Panc1 (cell line): ENCODE data around the gene ARHGEF17. TPM values are rescaled to one million over a fixed set of nuclear protein-coding genes. Genes with fewer than 3 reads are reported as not detected.

Experiments
- ATAC-seq: fragments of 200-7000 bp; cut with Tn5 transposase; 2 replicates; pipeline ENCODE4 v1.9.1; 2020; ENCODE audit warnings: mild to moderate bottlenecking, moderate library complexity
- BruUV-seq: library from RNA; stranded (reverse); fragments of 400-500 nt; replicated peaks from 2 replicates; lab custom pipeline; 2021; lab: Mats Ljungman, UMichigan
- CTCF ChIA-PET: fragments of 300-600 bp; sonication (Branson Sonifier 250); formaldehyde crosslinking; loops from one replicate; lab custom pipeline; 2022; ENCODE audit warnings: antibody characterized with exemption; lab: Charles Lee
- POLR2A ChIA-PET: fragments of 300-600 bp; sonication (Branson Sonifier 250); formaldehyde crosslinking; loops from one replicate; lab custom pipeline; 2022; ENCODE audit warnings: antibody characterized with exemption; lab: Charles Lee
- DNase-seq: peaks from one replicate; pipeline ENCODE4 v3.0.0-alpha.2; 2010; ENCODE audit warnings: low read depth, low spot score
- H3K27ac ChIP-seq: 2 replicates; pipeline ENCODE4 v1.5.1; 2011; ENCODE audit warnings: mild to moderate bottlenecking, low read length, inconsistent platforms
- H3K27me3 ChIP-seq: fragments of 200-500 bp; sonication (Bioruptor generic); 2 replicates; pipeline ENCODE4 v1.6.0; 2014; ENCODE audit warnings: low read length, inconsistent platforms; ENCODE audit not compliant: control insufficient read depth, insufficient read depth
- H3K36me3 ChIP-seq: fragments of 200-500 bp; sonication (Bioruptor generic); 2 replicates; pipeline ENCODE4 v1.5.1; 2014; ENCODE audit warnings: inconsistent platforms, mild to moderate bottlenecking, low read length, moderate library complexity; ENCODE audit not compliant: control insufficient read depth, insufficient read depth
- H3K4me1 ChIP-seq: 2 replicates; pipeline ENCODE4 v1.5.1; 2011; ENCODE audit warnings: inconsistent platforms, mild to moderate bottlenecking, low read length, moderate library complexity; ENCODE audit not compliant: control insufficient read depth, insufficient read depth
- H3K4me3 ChIP-seq, 2 experiments: 2 replicates each; pipeline ENCODE4 v1.5.1; 2011 to 2012; ENCODE audit warnings: low read depth in 2 of 2, low read length in 2 of 2, mild to moderate bottlenecking in 2 of 2, inconsistent platforms in 1 of 2, moderate library complexity in 1 of 2
- H3K9me3 ChIP-seq: fragments of 200-500 bp; sonication (Bioruptor generic); 2 replicates; pipeline ENCODE4 v1.5.1; 2014; ENCODE audit warnings: low read depth, mild to moderate bottlenecking, inconsistent platforms, low read length, moderate library complexity; ENCODE audit not compliant: control insufficient read depth, insufficient read depth
- CTCF ChIP-seq: fragments of 450-650 bp; IDR thresholded peaks from 2 replicates; pipeline ENCODE4 v1.5.1; 2017; ENCODE audit warnings: mild to moderate bottlenecking
- POLR2AphosphoS5 ChIP-seq: IDR thresholded peaks from 2 replicates; pipeline ENCODE4 v1.6.1; 2012; ENCODE audit warnings: mild to moderate bottlenecking, low read depth, low read length, moderate library complexity
- REST ChIP-seq, 2 experiments: IDR thresholded peaks; 2 replicates each; pipeline ENCODE4 v1.6.1; 2011 to 2012; ENCODE audit warnings: low read depth in 2 of 2, control low read depth in 1 of 2, low read length in 1 of 2, mild to moderate bottlenecking in 1 of 2, moderate library complexity in 1 of 2; ENCODE audit not compliant: insufficient read depth in 1 of 2
- SIN3A ChIP-seq: IDR thresholded peaks from 2 replicates; pipeline ENCODE4 v1.6.1; 2012; ENCODE audit warnings: low read depth, mild to moderate bottlenecking, low read length, moderate library complexity, borderline replicate concordance; ENCODE audit not compliant: insufficient read depth
- TCF7L2 ChIP-seq: IDR thresholded peaks from 2 replicates; pipeline ENCODE4 v1.6.1; 2011; ENCODE audit warnings: mild to moderate bottlenecking, low read depth, low read length, inconsistent platforms
- in situ Hi-C: cut with HindIII; loops from 2 replicates; pipeline ENCODE4 v1.10.0; 2016; ENCODE audit warnings: low sequenced_read_pairs, low pct_unique_long_range_greater_than_20kb
- intact Hi-C: fragments of 100-400 bp; cut with micrococcal nuclease; formaldehyde crosslinking; loops from one replicate; pipeline ENCODE4 v1.10.0; 2022; ENCODE audit not compliant: unreplicated experiment
- total RNA-seq: library from RNA; stranded (reverse); gene quantifications from one replicate; pipeline ENCODE4 v1.2.1, GENCODE V29; 2021; ENCODE audit not compliant: unreplicated experiment

ARHGEF17 gene
- total RNA-seq, 1 experiment from 2014 or later = 43.2 TPM

- in situ Hi-C loops = no loop called here
- H3K27me3 ChIP-seq = no peaks in the 10 kb centered on the region
- ChIA-PET CTCF (interaction anchor here (0.6 to 3.6 kb wide), 2 partner anchors 9 to 20 kb away, joined by 4 to 13 read pairs; partner anchors contain the start of gene ARHGEF17), POLR2A (interaction anchor here (0.5 kb wide), 1 partner anchor 30 kb away, joined by 4 read pairs; no protein-coding TSS in a partner anchor)
- intact Hi-C loops = no loop called here
- no peak overlapping the region for H3K27ac ChIP-seq
- peaks cover 20% of the 10 kb centered on the region; the same call in 1 of the 2 replicates for H3K4me1 ChIP-seq
- H3K36me3 ChIP-seq = no peaks in the 10 kb centered on the region
- TF ChIP-seq REST (IDR thresholded peaks at IDR 0.05; ENCODE audit: insufficient read depth in 1 of 2, low read depth in 2 of 2, low read length in 1 of 2) (no peak), POLR2AphosphoS5 (no peak), CTCF (no peak), TCF7L2 (no peak), SIN3A (no peak)
- no peak overlapping the region for H3K4me3 ChIP-seq
- DNase-seq (no peak), ATAC-seq (no peak)
- BruUV-seq = no TSS peak
- no peaks in the 10 kb centered on the region for H3K9me3 ChIP-seq
Measured at GRCh38 chr11:73327812-73328364, 19.8 kb downstream of the ARHGEF17 start.

GRCh38 chr11:73330569-73331093 lies 22.6 kb downstream of the ARHGEF17 start:
- intact Hi-C loops (no loop called here), in situ Hi-C loops (no loop called here)
- TF ChIP-seq CTCF = no peak
- no peak for TF ChIP-seq TCF7L2
- no peak for TF ChIP-seq POLR2AphosphoS5
- TF ChIP-seq SIN3A = no peak
- no peak for TF ChIP-seq REST (IDR thresholded peaks at IDR 0.05; ENCODE audit: insufficient read depth in 1 of 2, low read depth in 2 of 2, low read length in 1 of 2)
- ChIA-PET POLR2A (interaction anchor here (0.6 kb wide), 1 partner anchor 828 kb away, joined by 9 read pairs; no protein-coding TSS in a partner anchor), CTCF (interaction anchor here (0.6 to 3.6 kb wide), 2 partner anchors 17 to 22 kb away, joined by 4 to 13 read pairs; partner anchors contain the start of gene ARHGEF17)
- Histone ChIP-seq H3K9me3 (no peaks in the 10 kb centered on the region), H3K4me1 (peaks cover 37% of the 10 kb centered on the region), H3K4me3 (no peak overlapping the region), H3K27ac (no peak overlapping the region), H3K36me3 (no peaks in the 10 kb centered on the region), H3K27me3 (no peaks in the 10 kb centered on the region)
- BruUV-seq = no TSS peak
- ATAC-seq (peak; percentile 52), DNase-seq (no peak)
